Ishikawa (cell line): ENCODE results near the gene C1orf115.

Experiments
- CEBPB ChIP-seq: IDR thresholded peaks from 2 replicates; pipeline ENCODE4 v1.6.1; 2012
- CREB1 ChIP-seq: IDR thresholded peaks from 2 replicates; pipeline ENCODE4 v1.6.1; 2012; ENCODE audit warnings: low read depth
- EGR1 ChIP-seq: IDR thresholded peaks from 2 replicates; pipeline ENCODE4 v1.6.1; 2012
- EP300 ChIP-seq: IDR thresholded peaks from 2 replicates; pipeline ENCODE4 v1.6.1; 2012; ENCODE audit warnings: borderline replicate concordance
- FOXM1 ChIP-seq: IDR thresholded peaks from 2 replicates; pipeline ENCODE4 v1.6.1; 2012; ENCODE audit warnings: low read depth, borderline replicate concordance
- MAX ChIP-seq: IDR thresholded peaks from 2 replicates; pipeline ENCODE4 v1.6.1; 2012
- NFIC ChIP-seq: IDR thresholded peaks from 2 replicates; pipeline ENCODE4 v1.6.1; 2012
- RAD21 ChIP-seq: IDR thresholded peaks from 2 replicates; pipeline ENCODE4 v1.6.1; 2012; ENCODE audit warnings: low read depth
- REST ChIP-seq: IDR thresholded peaks from 2 replicates; pipeline ENCODE4 v1.6.1; 2012; ENCODE audit warnings: low read depth, mild to moderate bottlenecking
- TAF1 ChIP-seq: IDR thresholded peaks from 2 replicates; pipeline ENCODE4 v1.6.1; 2012; ENCODE audit warnings: low read depth, mild to moderate bottlenecking
- TCF12 ChIP-seq: IDR thresholded peaks from 2 replicates; pipeline ENCODE4 v1.6.1; 2012; ENCODE audit warnings: low read depth
- TEAD4 ChIP-seq: IDR thresholded peaks from 2 replicates; pipeline ENCODE4 v1.6.1; 2012
- USF1 ChIP-seq: IDR thresholded peaks from 2 replicates; pipeline ENCODE4 v1.6.1; 2012
- YY1 ChIP-seq: IDR thresholded peaks from 2 replicates; pipeline ENCODE4 v1.6.1; 2012; ENCODE audit warnings: low read depth
- ZBTB7A ChIP-seq: IDR thresholded peaks from 2 replicates; pipeline ENCODE4 v1.6.1; 2012; ENCODE audit warnings: low read depth

The C1orf115 gene

GRCh38 chr1:220703305-220703704, 13.1 kb downstream of the C1orf115 start:
- TF ChIP-seq FOXM1, result no peak
- no peak for TF ChIP-seq ZBTB7A
- no peak for TF ChIP-seq CREB1
- TF ChIP-seq NFIC, result no peak
- no peak for TF ChIP-seq CEBPB
- TF ChIP-seq EGR1, result no peak
- no peak for TF ChIP-seq MAX
- no peak for TF ChIP-seq EP300
- no peak for TF ChIP-seq YY1
- no peak for TF ChIP-seq RAD21
- TF ChIP-seq REST, result no peak
- TF ChIP-seq USF1, result no peak

- TF ChIP-seq EGR1 (no peak), YY1 (no peak), TCF12 (no peak), REST (no peak), ZBTB7A (no peak), TEAD4 (no peak), EP300 (no peak), RAD21 (no peak)
Observed at GRCh38 chr1:220705782-220706181, 15.6 kb downstream of the C1orf115 start.

- no peak for TF ChIP-seq CEBPB
- TF ChIP-seq TEAD4, result no peak
- TF ChIP-seq USF1, result no peak
- no peak for TF ChIP-seq RAD21
- no peak for TF ChIP-seq EP300
Observed at GRCh38 chr1:220706480-220706879, 16.3 kb downstream of the C1orf115 start.

GRCh38 chr1:220707160-220707559, 17.0 kb downstream of the C1orf115 start:
- TF ChIP-seq YY1 (no peak), ZBTB7A (no peak), NFIC (no peak), EP300 (no peak), TEAD4 (no peak), CEBPB (no peak)

GRCh38 chr1:220708244-220708643, 18.1 kb downstream of the C1orf115 start:
- TF ChIP-seq CEBPB, result no peak

- TF ChIP-seq TEAD4, result no peak
- TF ChIP-seq NFIC, result no peak
- no peak for TF ChIP-seq TAF1
- TF ChIP-seq MAX, result no peak
- TF ChIP-seq CEBPB, result no peak
- no peak for TF ChIP-seq FOXM1
Observed at GRCh38 chr1:220708936-220709801, 19.0 kb downstream of the C1orf115 start.

- TF ChIP-seq REST (no peak), RAD21 (no peak), FOXM1 (no peak), CREB1 (no peak), EGR1 (no peak), CEBPB (no peak), MAX (no peak), TCF12 (no peak), NFIC (no peak), USF1 (no peak), YY1 (no peak)
Observed at GRCh38 chr1:220710333-220710732, 20.2 kb downstream of the C1orf115 start.
